Dendritic cell treated with granulocyte-macrophage colony-stimulating factor and Interleukin-4, amounts not matched to agents 40 ng/mL and 50 ng/mL, for 4 days (primary cell): ENCODE measurements around the gene STARD7.
A peak's percentile ranks its signal among the peaks of the same experiment; 100 is the strongest.
"Not testable (repeated sequence)": the region's sequence is repeated elsewhere in the genome, so short reads cannot be mapped to it uniquely, and the experiment has no call there.

Experiments
- H3K27ac Mint-ChIP-seq: one replicate; pipeline ENCODE4 v1.8.0; 2022; ENCODE audit warnings: mild to moderate bottlenecking, mixed read lengths
- H3K27me3 Mint-ChIP-seq: one replicate; pipeline ENCODE4 v1.8.0; 2022; ENCODE audit warnings: mild to moderate bottlenecking, mixed read lengths
- H3K36me3 Mint-ChIP-seq: one replicate; pipeline ENCODE4 v1.8.0; 2022; ENCODE audit warnings: low read depth, mixed read lengths
- H3K4me1 Mint-ChIP-seq: one replicate; pipeline ENCODE4 v1.8.0; 2022; ENCODE audit warnings: low read depth, mixed read lengths
- H3K4me3 Mint-ChIP-seq: one replicate; pipeline ENCODE4 v1.8.0; 2022; ENCODE audit warnings: mild to moderate bottlenecking, moderate library complexity, mixed read lengths
- H3K9me3 Mint-ChIP-seq: one replicate; pipeline ENCODE4 v1.8.0; 2022; ENCODE audit warnings: mixed read lengths
- intact Hi-C: fragments of 100-400 bp; cut with micrococcal nuclease; formaldehyde crosslinking; loops from one replicate; pipeline ENCODE4 v1.15.0; 2022

The STARD7 gene

GRCh38 chr2:96243843-96244242 lies 35.2 kb upstream of the STARD7 start:
- intact Hi-C loops, result loop anchor here (2.0 kb wide), 1 partner anchor 35 kb away; the partner anchor contains the start of gene STARD7
- no peak overlapping the region for H3K4me3 Mint-ChIP-seq
- peaks cover 49% of the 10 kb centered on the region for H3K36me3 Mint-ChIP-seq
- H3K27me3 Mint-ChIP-seq, result no peaks in the 10 kb centered on the region
- peak overlapping the region; percentile 94 for H3K27ac Mint-ChIP-seq
- peaks cover 95% of the 10 kb centered on the region for H3K4me1 Mint-ChIP-seq
- H3K9me3 Mint-ChIP-seq, result no peaks in the 10 kb centered on the region

- peaks cover 47% of the 10 kb centered on the region for H3K36me3 Mint-ChIP-seq
- H3K4me1 Mint-ChIP-seq, result peaks cover 80% of the 10 kb centered on the region
- intact Hi-C loops, result loop anchor here (2.0 kb wide), 1 partner anchor 33 kb away; the partner anchor contains the start of gene STARD7
- peak overlapping the region; percentile 68 for H3K4me3 Mint-ChIP-seq
- peak overlapping the region; percentile 94 for H3K27ac Mint-ChIP-seq
- H3K9me3 Mint-ChIP-seq, result no peaks in the 10 kb centered on the region
- H3K27me3 Mint-ChIP-seq, result no peaks in the 10 kb centered on the region
These were observed 33.4 kb upstream of the STARD7 start for GRCh38 chr2:96241900-96242611.

GRCh38 chr2:96241227-96241626 lies 32.6 kb upstream of the STARD7 start:
- Mint-ChIP-seq H3K36me3 (peaks cover 39% of the 10 kb centered on the region), H3K4me1 (peaks cover 72% of the 10 kb centered on the region), H3K27me3 (no peaks in the 10 kb centered on the region), H3K27ac (peak overlapping the region; percentile 94), H3K4me3 (peak overlapping the region; percentile 68), H3K9me3 (no peaks in the 10 kb centered on the region)
- intact Hi-C loops, result no loop called here

- Mint-ChIP-seq H3K4me1 (peaks cover 64% of the 10 kb centered on the region), H3K36me3 (peaks cover 35% of the 10 kb centered on the region), H3K27ac (peak overlapping the region; percentile 94), H3K9me3 (no peaks in the 10 kb centered on the region), H3K4me3 (no peak overlapping the region), H3K27me3 (no peaks in the 10 kb centered on the region)
- intact Hi-C loops, result no loop called here
These were observed 31.9 kb upstream of the STARD7 start for GRCh38 chr2:96240341-96241038.

GRCh38 chr2:96239745-96240264 lies 31.2 kb upstream of the STARD7 start:
- intact Hi-C loops, result no loop called here

GRCh38 chr2:96239091-96239490 lies 30.5 kb upstream of the STARD7 start:
- no peaks in the 10 kb centered on the region for H3K9me3 Mint-ChIP-seq
- peaks cover 60% of the 10 kb centered on the region for H3K4me1 Mint-ChIP-seq
- H3K36me3 Mint-ChIP-seq, result peaks cover 28% of the 10 kb centered on the region
- H3K4me3 Mint-ChIP-seq, result no peak overlapping the region
- H3K27ac Mint-ChIP-seq, result peak overlapping the region; percentile 94
- no peaks in the 10 kb centered on the region for H3K27me3 Mint-ChIP-seq
- intact Hi-C loops, result no loop called here

More at GRCh38 chr2:96239745-96240264, 31.2 kb upstream of the STARD7 start:
- H3K27ac Mint-ChIP-seq, result peak overlapping the region; percentile 94
- peaks cover 35% of the 10 kb centered on the region for H3K36me3 Mint-ChIP-seq
- H3K4me3 Mint-ChIP-seq, result no peak overlapping the region
- H3K27me3 Mint-ChIP-seq, result no peaks in the 10 kb centered on the region
- H3K9me3 Mint-ChIP-seq, result no peaks in the 10 kb centered on the region
- H3K4me1 Mint-ChIP-seq, result peaks cover 60% of the 10 kb centered on the region

GRCh38 chr2:96238266-96238665 lies 29.6 kb upstream of the STARD7 start:
- Mint-ChIP-seq H3K9me3 (no peaks in the 10 kb centered on the region), H3K4me3 (no peak overlapping the region), H3K4me1 (peaks cover 60% of the 10 kb centered on the region), H3K27ac (no peak overlapping the region), H3K27me3 (no peaks in the 10 kb centered on the region), H3K36me3 (peaks cover 23% of the 10 kb centered on the region)
- intact Hi-C loops, result no loop called here

GRCh38 chr2:96236882-96237281 lies 28.3 kb upstream of the STARD7 start:
- Mint-ChIP-seq H3K27me3 (no peaks in the 10 kb centered on the region), H3K9me3 (no peaks in the 10 kb centered on the region)
- intact Hi-C loops, result no loop called here

GRCh38 chr2:96233880-96234316 lies 25.3 kb upstream of the STARD7 start:
- intact Hi-C loops, result no loop called here
- Mint-ChIP-seq H3K4me1 (peaks cover 21% of the 10 kb centered on the region), H3K4me3 (no peak overlapping the region)

More at GRCh38 chr2:96236882-96237281, 28.3 kb upstream of the STARD7 start:
- no peak overlapping the region for H3K27ac Mint-ChIP-seq
- peaks cover 51% of the 10 kb centered on the region for H3K4me1 Mint-ChIP-seq
- no peak overlapping the region for H3K4me3 Mint-ChIP-seq
- H3K36me3 Mint-ChIP-seq, result peaks cover 23% of the 10 kb centered on the region

GRCh38 chr2:96233436-96233835 lies 24.8 kb upstream of the STARD7 start:
- Mint-ChIP-seq H3K27ac (peak overlapping the region; percentile 77), H3K36me3 (peaks cover 14% of the 10 kb centered on the region), H3K4me3 (no peak overlapping the region), H3K9me3 (no peaks in the 10 kb centered on the region), H3K27me3 (no peaks in the 10 kb centered on the region), H3K4me1 (peaks cover 21% of the 10 kb centered on the region)
- intact Hi-C loops, result no loop called here

More at GRCh38 chr2:96233880-96234316, 25.3 kb upstream of the STARD7 start:
- Mint-ChIP-seq H3K27me3 (no peaks in the 10 kb centered on the region), H3K36me3 (peaks cover 14% of the 10 kb centered on the region), H3K27ac (peak overlapping the region; percentile 77), H3K9me3 (no peaks in the 10 kb centered on the region)

- Mint-ChIP-seq H3K27me3 (no peaks in the 10 kb centered on the region), H3K36me3 (peaks cover 6% of the 10 kb centered on the region), H3K9me3 (no peaks in the 10 kb centered on the region), H3K27ac (peak overlapping the region; percentile 21), H3K4me1 (peaks cover 23% of the 10 kb centered on the region), H3K4me3 (no peak overlapping the region)
- intact Hi-C loops, result no loop called here
These were observed 22.7 kb upstream of the STARD7 start for GRCh38 chr2:96231316-96231715.

GRCh38 chr2:96225016-96225533 lies 16.4 kb upstream of the STARD7 start:
- peaks cover 45% of the 10 kb centered on the region for H3K4me1 Mint-ChIP-seq
- intact Hi-C loops, result no loop called here
- H3K4me3 Mint-ChIP-seq, result no peak overlapping the region
- no peaks in the 10 kb centered on the region for H3K27me3 Mint-ChIP-seq
- no peaks in the 10 kb centered on the region for H3K36me3 Mint-ChIP-seq
- H3K9me3 Mint-ChIP-seq, result no peaks in the 10 kb centered on the region
- peak overlapping the region; percentile 83 for H3K27ac Mint-ChIP-seq

- peaks cover 71% of the 10 kb centered on the region for H3K4me1 Mint-ChIP-seq
- H3K27ac Mint-ChIP-seq, H3K9me3 Mint-ChIP-seq, H3K4me3 Mint-ChIP-seq, intact Hi-C loops, H3K36me3 Mint-ChIP-seq, H3K27me3 Mint-ChIP-seq: not testable (repeated sequence)
These were observed 12.5 kb upstream of the STARD7 start for GRCh38 chr2:96221106-96221505.

- intact Hi-C loops, H3K9me3 Mint-ChIP-seq, H3K36me3 Mint-ChIP-seq, H3K4me3 Mint-ChIP-seq, H3K27ac Mint-ChIP-seq, H3K27me3 Mint-ChIP-seq: not testable (repeated sequence)
- peaks cover 64% of the 10 kb centered on the region for H3K4me1 Mint-ChIP-seq
These were observed 11.3 kb upstream of the STARD7 start for GRCh38 chr2:96219959-96220358.
